GM23248 (cell line): ENCODE results near the gene HTR3B.

Experiments
- EZH2 ChIP-seq: fragments of 200-600 bp; sonication (generic); IDR thresholded peaks from 2 replicates; pipeline ENCODE4 v1.6.1; 2018; ENCODE audit warnings: antibody characterized with exemption, mild to moderate bottlenecking; ENCODE audit not compliant: insufficient read depth, poor library complexity, severe bottlenecking
- EZH2phosphoT487 ChIP-seq: fragments of 200-600 bp; sonication (generic); IDR thresholded peaks from 2 replicates; pipeline ENCODE4 v1.6.1; 2018; ENCODE audit warnings: antibody characterized with exemption, moderate library complexity, mild to moderate bottlenecking, low read depth; ENCODE audit not compliant: insufficient read depth

- TF ChIP-seq EZH2phosphoT487 = no peak
- no peak for TF ChIP-seq EZH2
Observed at GRCh38 chr11:113989916-113990315, 85.3 kb downstream of the HTR3B start.
